Fibroblast of lung (primary cell): ENCODE results near the gene C13orf42.

Source experiments
- CTCF ChIP-seq, 2 donors: IDR thresholded peaks in 1 of 2; conservative IDR thresholded peaks in 1 of 2; 1 replicate in 1 of 2; 2 replicates in 1 of 2; pipeline ENCODE4 v1.5.1; 2011 to 2012; ENCODE audit warnings: low read length in 2 of 2, control low read depth in 1 of 2, inconsistent platforms in 1 of 2, low read depth in 1 of 2, mild to moderate bottlenecking in 1 of 2
- EZH2 ChIP-seq: IDR thresholded peaks from 2 replicates; pipeline ENCODE4 v1.5.1; 2012; ENCODE audit warnings: low read length, control low read depth, mild to moderate bottlenecking; ENCODE audit errors: missing control alignments

GRCh38 chr13:51045451-51045850 is 65.6 kb downstream of the C13orf42 start:
- TF ChIP-seq CTCF (conservative IDR thresholded peaks at IDR 0.05 in 1 of 2, IDR thresholded peaks at IDR 0.05 in 1 of 2; ENCODE audit: low read depth in 1 of 2, low read length in 2 of 2), result no peak
- no peak for TF ChIP-seq EZH2
